HG02852 (cell line): ENCODE measurements around the gene MGAT4B.
"Not testable (repeated sequence)": the region's sequence is repeated elsewhere in the genome, so short reads cannot be mapped to it uniquely, and the experiment has no call there.

Experiments used
- ATAC-seq: cut with Tn5 transposase; IDR thresholded peaks from one replicate; pipeline ENCODE4 v1.9.1; 2021; ENCODE audit warnings: mild to moderate bottlenecking, moderate library complexity; ENCODE audit not compliant: unreplicated experiment

The MGAT4B gene

DNA sequence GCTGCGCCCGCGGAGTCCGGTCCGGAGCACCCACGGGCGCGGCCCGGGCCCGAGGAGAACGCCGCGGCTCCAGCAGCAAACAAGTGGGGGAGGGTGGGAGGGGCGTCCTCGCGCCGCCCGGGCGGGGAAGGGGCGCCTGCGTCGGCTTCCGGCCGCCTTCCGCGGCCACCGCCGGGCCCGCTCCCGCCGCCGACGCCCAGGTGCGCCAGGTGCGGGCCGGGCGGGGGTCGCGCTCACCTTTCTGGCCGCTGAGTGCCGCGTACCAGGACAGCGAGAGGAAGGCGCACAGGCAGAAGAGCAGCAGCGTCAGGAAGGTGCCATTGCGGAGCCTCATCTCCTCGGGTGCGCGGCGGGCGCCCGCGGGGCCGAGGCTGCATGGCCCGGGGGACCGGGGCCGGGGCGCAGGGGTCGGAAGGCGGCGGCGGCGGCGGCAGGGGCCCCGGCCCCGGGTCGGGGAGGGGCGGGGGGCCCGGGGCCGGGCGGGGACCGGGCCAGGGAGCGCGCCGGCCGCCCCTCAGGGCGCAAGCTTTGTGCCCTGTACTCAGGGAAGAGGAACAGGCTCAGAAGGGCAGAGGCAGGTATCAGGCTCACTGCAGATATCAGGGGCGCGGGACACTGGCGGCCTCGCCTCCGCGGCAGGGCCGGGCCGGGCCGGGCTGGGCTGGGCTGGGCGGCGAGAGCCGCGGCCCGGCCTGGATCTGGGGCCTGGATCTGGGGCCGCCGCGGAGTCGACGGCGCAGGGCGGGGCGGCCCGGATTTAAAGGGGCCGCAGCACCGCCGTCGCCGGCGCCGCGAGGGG, at the start of gene MGAT4B:
TSS of gene MGAT4B (minus strand) at position 617 of the 799 bp plus-strand sequence. CDS start at position 334, 283 bp downstream.
- ATAC-seq = peak; percentile 64

DNA sequence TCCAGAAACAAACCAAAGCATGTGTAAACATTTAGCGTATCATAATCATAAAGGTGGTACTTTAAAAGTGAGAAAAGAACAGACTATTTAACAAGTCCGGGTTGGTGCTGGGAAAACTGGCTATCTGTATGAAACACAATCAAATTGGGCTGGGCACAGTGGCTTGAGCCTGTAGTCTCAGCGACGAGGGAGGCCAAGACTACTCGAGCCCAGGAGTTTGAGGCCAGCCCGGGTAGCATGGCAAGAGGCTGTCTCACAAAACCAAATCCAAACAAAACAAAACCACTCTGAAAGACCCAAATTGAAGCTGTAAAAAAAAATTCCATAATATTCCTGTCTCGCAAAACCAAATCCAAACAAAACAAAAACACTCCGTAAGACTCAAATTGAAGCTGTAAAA, 47.7 kb upstream of the MGAT4B start:
- ATAC-seq = no peak

DNA sequence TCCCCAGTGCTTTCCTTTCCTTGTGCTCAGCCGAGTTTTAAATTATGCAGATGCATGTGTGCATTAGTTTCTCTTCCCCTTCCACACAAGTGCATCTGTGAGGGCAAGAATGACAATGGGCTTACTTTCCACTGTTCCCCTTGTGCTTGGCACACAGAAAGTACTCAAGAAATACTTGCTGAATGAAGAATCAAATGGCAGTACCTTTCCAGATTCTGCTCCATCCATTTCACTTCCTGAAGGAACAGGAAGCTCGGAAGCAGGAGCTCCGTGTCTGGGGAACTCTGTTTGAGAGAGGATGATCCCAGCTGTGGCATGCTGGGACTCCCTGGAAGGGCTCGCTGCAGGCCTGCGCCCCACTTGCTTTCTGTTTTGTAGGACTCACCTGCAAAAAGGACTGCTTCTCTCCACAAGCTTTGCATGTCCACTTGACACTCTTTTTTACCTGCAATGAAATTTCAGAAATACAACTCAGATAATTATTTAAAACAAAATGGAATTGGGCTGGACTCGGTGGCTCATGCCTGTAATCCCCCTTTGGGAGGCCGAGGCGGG, 46.4 kb upstream of the MGAT4B start:
- ATAC-seq = peak; percentile 91

DNA sequence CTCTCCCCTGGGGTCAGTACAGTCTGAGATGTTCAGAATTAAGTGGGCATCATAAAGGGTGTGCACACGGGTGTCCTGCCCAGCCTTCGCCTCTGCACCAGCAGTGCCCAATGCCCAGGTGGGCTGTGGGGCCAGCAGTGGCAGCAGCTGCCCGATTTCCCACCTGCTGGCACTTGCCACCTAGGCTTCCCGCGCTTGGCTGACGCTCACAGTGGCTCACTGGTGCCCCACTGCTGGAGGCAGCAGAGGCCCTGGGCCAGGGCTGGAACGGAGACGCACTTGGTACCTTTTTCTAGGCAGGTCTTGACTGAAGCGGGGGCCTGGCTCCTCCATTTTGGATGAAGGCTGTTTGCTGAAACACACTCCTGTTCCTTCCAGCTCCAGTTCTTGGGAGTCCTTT, 35.0 kb upstream of the MGAT4B start:
- ATAC-seq = no peak

DNA sequence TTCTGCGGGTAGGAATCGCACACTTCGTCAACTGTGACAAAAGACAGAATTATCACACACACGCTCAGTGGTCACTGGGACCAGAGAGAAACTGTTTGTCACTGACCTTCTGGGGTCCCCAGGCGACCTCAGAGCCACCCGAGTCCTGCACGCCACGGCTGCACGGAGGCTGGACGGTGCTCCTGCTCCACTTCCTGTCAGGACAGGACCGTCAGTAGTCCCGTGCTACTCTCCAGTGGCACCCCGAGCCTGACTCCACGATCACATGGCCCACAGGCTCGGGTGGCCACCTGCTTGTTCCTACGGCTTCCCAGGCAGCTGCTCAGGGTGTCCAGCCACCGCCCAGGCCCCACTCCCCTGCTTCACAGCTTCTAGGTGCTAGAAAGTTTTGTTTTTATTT, 34.1 kb upstream of the MGAT4B start:
- ATAC-seq = no peak

DNA sequence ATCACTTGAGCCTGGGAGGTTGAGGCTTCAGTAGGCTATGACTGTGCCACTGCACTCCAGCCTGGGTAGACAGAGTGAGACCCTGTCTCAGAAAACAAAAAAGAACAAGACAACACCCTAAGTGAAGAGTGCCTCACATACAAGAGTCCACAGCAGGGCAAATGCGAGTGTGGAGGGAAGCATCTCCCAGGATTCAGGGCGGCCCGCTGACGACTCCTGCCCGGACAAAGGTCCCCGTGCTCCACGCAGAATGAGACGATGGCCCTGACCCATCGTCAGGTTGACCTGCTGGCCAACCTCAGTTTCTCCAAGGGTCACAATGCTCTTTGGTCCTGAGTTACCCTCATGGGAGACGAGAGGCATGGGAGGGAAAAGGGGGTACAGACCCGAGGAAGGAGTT, 33.7 kb upstream of the MGAT4B start:
- ATAC-seq = no peak

DNA sequence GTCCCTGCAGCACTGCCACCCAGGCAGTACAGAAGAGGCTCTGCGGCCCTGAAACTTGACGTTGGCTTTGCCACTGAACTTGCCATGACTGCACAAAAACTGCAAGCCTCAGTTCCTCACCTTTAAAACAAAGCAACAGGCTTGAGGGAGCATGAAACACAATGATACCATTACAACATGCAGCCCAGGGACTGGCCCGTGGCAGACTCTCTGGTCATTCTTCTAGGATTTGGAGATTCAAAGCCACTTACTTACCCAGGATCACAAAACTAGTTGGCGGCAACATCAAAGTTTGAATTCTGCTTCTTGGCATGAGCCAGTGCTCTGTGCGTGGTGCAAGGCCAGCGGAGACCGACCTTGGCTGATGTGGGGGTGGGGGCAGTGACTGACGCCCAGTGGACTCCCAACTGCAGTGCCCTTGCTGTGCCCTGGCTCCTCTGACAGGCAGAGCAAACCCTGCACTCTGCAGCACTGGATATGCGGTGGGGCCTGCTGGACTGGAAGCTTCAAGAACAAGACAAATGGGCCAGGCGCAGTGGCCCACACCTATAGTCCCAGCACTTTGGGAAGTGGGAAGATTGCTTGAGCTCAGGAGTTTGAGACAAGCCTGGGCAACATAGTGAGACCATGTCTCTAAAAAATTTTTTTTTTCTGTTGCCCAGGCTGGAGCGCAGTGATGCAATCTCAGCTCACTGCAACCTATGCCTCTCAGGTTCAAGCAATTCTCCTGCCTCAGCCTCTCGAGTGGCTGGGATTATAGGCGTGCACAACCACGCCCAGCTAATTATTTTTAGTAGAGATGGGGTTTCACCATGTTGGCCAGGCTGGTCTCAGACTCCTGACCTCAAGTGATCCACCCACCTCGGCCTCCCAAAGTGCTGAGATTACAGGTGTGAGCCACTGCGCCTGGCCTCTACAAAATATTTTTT, 32.9 kb upstream of the MGAT4B start:
- no peak for ATAC-seq

DNA sequence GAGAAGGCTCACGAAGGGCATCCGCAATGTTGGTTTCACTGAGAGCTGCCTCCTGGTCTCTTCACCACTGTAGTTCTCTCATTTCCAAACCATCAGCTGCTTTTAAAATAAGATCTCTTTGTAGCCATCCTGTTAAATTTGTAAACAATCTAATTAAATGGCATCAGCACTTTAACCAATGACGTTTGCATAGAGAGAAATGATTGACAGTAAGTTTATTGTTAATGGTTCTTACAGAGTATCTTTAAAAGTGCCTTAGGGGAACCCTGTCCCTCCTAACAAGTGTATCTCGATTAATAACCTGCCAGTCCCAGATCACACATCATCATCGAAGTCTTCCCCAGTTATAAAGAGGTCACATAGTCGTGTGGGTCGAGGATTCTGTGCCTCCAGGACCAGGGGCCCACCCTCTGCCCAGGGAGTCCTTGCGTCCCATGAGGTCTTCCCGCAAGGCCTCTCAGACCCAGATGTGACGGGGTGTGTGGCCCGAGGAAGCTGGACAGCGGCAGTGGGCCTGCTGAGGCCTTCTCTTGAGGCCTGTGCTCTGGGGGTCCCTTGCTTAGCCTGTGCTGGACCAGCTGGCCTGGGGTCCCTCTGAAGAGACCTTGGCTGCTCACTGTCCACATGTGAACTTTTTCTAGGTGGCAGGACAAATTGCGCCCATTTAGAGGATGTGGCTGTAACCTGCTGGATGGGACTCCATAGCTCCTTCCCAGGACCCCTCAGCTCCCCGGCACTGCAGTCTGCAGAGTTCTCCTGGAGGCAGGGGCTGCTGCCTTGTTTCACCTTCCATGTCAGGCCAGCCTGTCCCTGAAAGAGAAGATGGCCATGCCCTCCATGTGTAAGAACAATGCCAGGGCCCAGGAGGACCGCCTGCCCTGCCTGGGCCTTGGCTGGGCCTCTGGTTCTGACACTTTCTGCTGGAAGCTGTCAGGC, 30.7 kb upstream of the MGAT4B start:
- ATAC-seq = no peak

DNA sequence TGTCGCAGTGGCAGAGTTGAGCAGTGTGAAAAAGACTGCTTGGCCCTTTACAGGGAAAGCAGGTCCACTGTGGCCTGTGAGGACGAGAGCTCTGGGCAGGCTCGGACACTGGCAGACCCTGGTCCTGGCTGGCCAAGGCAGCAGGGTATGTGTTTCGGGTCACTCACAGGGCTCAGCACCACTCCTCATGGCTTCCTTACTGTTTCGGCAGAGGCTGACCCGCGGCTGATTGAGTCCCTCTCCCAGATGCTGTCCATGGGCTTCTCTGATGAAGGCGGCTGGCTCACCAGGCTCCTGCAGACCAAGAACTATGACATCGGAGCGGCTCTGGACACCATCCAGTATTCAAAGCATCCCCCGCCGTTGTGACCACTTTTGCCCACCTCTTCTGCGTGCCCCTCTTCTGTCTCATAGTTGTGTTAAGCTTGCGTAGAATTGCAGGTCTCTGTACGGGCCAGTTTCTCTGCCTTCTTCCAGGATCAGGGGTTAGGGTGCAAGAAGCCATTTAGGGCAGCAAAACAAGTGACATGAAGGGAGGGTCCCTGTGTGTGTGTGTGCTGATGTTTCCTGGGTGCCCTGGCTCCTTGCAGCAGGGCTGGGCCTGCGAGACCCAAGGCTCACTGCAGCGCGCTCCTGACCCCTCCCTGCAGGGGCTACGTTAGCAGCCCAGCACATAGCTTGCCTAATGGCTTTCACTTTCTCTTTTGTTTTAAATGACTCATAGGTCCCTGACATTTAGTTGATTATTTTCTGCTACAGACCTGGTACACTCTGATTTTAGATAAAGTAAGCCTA, 29.8 kb upstream of the MGAT4B start:
- no peak for ATAC-seq

DNA sequence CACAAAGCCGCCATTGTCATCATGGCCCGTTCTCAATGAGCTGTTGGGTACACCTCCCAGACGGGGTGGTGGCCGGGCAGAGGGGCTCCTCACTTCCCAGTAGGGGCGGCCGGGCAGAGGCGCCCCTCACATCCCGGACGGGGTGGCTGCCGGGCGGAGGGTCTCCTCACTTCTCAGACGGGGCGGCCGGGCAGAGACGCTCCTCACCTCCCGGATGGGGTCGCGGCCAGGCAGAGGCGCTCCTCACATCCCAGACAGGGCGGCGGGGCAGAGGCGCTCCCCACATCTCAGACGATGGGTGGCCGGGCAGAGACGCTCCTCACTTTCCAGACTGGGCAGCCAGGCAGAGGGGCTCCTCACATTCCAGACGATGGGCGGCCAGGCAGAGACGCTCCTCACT, 28.2 kb upstream of the MGAT4B start:
- not testable (repeated sequence) for ATAC-seq

DNA sequence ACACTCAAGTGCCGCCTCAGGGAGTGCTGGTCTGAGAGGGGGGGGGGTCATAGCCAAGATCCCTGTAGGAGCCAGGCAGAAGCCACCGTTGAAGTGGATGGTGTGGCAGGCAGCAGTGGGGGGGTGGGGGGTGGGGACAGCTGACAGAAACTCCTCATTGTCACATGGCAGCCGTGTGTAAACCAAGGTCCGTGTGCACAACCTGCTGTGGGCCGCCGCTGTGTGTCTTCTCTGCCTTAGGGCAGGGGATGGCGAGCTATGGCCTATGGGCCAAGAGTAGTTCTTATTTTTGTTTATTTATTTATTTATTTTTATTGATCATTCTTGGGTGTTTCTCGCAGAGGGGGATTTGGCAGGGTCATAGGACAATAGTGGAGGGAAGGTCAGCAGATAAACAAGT, 27.5 kb upstream of the MGAT4B start:
- ATAC-seq = no peak

DNA sequence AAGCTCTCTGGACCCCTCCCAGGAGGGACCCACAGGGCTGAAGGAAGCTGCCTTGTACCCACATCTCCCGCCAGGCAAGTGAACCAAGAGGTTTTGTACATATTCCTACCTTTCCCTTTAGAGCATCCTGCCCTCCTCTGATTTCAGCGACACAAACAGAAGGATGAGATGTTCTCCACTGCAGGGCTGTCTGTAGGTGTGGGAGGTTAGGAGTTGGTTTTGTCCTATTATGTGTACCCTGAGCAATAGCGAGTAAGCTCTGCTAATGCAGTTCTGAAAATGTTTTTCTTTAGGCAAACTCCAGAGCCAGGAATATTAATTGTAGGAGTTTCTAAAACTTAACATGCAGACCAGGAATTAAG, 27.0 kb upstream of the MGAT4B start:
- no peak for ATAC-seq

DNA sequence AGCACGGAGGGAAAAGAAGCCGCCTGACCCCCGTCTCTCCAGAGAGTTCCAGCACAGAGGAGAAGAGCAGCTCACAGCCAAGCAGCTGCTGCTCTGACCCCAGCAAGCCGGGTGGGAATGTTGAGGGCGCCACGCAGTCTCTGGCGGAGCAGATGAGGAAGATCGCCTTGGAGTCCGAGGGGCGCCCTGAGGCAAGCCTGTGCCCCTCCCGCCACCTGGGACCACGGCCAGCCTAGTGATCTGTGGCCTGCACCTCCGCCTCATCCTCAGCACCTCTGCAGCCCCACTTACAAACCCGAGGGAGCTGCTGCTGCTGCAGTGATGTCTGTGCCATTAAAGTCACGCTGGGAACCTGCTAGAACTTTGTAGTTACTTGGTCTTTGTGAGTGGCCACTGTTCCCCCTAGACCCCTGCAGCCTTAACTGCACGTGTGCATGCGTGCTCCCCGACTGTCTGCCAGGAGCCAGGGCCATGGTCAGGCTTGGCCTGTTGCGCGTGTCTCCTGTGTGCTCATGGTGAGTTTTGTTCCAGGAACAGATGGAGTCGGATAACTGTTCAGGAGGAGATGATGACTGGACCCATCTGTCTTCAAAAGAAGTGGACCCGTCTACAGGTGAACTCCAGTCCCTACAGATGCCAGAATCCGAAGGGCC, 26.5 kb upstream of the MGAT4B start:
- ATAC-seq = no peak

DNA sequence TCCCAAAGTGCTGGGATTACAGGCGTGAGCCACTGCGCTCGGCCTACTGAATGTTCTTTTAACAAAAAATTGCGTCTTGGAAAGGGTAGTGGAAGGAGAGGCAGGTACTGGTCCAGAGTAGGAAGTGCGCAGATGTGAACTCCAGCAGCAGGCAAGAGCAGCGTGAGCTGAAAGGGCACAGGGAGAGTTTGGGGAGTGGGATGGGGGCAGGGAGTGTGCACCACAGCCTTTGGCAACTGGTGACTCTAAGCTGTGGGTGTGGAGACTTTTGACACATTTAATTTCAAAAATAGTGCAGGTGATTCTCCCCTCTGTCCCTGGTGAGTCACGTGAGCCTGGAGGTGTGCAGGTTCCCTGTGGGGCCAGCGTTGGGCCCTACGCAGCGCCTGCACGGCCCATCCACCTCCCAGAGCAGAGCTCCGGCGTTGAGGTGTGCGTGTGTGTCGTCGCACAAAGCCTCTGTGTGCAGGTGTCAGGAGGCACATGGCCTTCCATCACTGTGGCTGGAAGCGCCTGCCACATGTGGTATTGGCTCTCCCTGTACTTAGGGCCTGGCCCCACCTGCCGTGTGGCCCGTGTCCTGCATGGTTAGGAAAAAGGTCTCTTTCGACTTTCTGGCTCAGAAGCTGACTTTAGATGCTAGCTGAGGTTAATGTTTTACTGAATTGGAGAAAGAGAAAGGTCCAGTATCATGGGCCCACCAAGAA, 25.5 kb upstream of the MGAT4B start:
- ATAC-seq = no peak

DNA sequence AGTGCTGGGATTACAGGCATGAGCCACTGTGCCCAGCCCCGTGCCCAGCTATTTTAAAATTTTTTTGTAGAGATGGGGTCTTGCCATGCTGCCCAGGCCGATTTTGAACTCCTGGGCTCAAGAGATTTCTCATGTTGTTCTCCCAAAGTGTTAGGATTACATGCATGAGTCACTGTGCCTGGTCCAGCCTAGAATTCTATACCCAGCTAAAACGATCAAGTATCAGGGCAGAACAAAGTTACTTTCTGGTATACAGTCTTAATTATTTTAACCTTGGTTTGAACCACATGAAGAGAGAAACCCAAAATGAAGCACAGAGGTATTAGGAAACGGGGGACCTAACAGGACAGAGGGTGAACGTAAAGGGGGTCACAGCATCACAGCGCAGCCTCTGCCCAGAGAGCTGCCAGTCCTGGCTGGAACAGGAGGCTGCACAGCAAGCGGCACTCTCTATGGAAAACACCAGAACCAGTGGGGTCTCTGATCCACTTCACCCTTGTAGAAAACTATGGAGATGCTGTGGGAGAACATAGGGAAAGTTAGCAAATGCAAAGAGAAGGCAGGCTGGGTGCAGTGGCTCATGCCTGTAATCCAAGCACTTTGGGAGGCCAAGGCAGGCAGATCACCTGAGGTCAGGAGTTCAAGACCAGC, 24.3 kb upstream of the MGAT4B start:
- no peak for ATAC-seq

DNA sequence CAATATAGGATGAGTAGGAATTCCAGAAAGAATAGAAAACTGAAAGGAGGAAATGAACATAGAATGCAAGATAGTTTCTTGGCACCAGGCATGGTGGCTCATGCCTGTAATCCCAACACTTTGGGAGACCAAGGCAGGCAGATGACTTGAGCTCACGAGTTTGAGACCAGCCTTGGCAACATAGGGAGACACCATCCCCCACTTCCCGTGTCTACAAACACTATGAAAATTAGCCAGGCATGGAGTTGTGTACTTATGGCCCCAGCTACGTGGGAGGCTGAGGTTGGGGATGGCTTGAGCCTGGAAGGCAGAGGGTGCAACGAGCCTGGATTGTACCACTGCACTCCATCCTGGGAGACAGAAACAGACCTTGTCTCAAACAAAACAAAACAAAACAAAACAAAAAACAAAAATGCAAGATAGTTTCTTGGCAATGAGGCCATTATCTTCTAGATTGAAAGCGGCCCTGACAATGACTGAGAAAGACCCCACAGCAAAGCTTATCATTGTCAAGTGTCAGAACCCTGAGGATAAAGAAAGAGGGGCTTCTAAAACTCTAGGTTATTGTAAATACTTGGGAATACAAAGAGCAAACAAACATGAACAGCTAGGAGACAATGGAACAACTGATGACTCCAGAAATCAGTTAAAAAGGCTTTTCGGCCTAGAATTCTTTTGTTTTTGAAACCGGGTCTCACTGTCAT, 23.2 kb upstream of the MGAT4B start:
- no peak for ATAC-seq

DNA sequence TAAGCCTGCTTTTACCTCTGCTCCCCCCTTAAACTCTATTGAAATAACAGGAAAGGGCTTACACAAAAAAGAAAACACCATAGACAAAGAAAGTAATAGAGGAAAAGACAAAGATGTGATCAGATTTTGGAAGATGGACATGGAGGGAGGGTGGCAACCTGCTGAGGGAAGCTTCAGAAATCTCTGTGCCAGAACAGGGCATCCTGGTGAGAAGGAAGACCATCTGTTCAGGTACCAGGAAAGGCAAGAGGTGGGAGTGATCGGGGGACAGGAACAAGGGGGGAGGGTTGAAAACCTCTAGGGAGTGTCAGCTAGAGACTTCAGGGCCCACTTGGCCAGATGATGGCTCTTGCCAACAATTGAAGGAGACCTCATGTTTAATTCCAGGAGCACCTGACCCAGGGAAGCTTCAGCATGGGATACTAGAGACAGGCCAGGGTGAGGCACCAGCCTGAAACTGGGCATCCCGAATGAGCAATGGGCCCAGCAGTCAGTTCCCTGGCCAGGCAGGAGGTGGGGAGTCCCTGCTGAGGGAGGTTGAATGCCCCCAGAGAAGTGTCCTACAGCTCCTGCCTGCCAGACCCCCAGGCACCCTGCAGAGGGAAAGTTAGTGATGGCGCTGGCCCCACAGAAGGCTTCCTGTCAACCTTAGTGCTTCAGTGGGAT, 22.2 kb upstream of the MGAT4B start:
- no peak for ATAC-seq
